HCT116 (cell line): ENCODE results near the gene VPS9D1. TPM values are rescaled to one million over a fixed set of nuclear protein-coding genes. Genes with fewer than 3 reads are reported as not detected.

Source experiments
- ATAC-seq: fragments of 200-7000 bp; cut with Tn5 transposase; 2 replicates; pipeline ENCODE4 v1.9.1; 2020; ENCODE audit warnings: mild to moderate bottlenecking, moderate library complexity
- BruUV-seq: library from RNA; stranded (reverse); fragments of 400-500 nt; replicated peaks from 2 replicates; lab custom pipeline; 2021; lab: Mats Ljungman, UMichigan
- CTCF ChIA-PET: fragments of 300-600 bp; sonication (Branson Sonifier 250); formaldehyde crosslinking; loops from one replicate; lab custom pipeline; 2021; ENCODE audit warnings: antibody characterized with exemption; lab: Charles Lee
- POLR2A ChIA-PET: fragments of 300-600, 350-600 bp; sonication (Branson Sonifier 250); formaldehyde crosslinking; loops from one replicate; lab custom pipeline; 2021; ENCODE audit warnings: antibody characterized with exemption; lab: Charles Lee
- RAD21 ChIA-PET, 2 experiments: fragments of 300-600 bp; sonication (Branson Sonifier 250); formaldehyde crosslinking; loops; one replicate each; lab custom pipeline; 2023; ENCODE audit warnings: low total read pairs in 2 of 2; ENCODE audit not compliant: uncharacterized antibody in 2 of 2, unreplicated experiment in 2 of 2, low non-redundant PET in 1 of 2; lab: Charles Lee
- DNase-seq: peaks from one replicate; pipeline ENCODE4 v3.0.0-alpha.2; 2010; ENCODE audit warnings: low read depth, low spot score
- H2AFZ ChIP-seq: fragments of 200-600 bp; shearing (Covaris generic), sonication (generic); 2 replicates; pipeline ENCODE4 v1.6.1; 2017; ENCODE audit warnings: low read depth, mixed run types, mixed read lengths, antibody characterized with exemption, low read length; ENCODE audit not compliant: poor library complexity, severe bottlenecking
- H3K27ac ChIP-seq: 2 replicates; pipeline ENCODE4 v1.5.1; 2012; ENCODE audit warnings: low read depth, low read length
- H3K27me3 ChIP-seq: fragments of 200-600 bp; sonication (generic); 2 replicates; pipeline ENCODE4 v1.6.1; 2016; ENCODE audit warnings: mixed run types, low read length, mixed read lengths; ENCODE audit not compliant: insufficient read depth
- H3K36me3 ChIP-seq, 2 experiments: fragments of 200-500 bp in 1 of 2; fragments of 200-600 bp in 1 of 2; sonication (Bioruptor generic) in 1 of 2; sonication (generic) in 1 of 2; 2 replicates each; pipeline versions ENCODE4 v1.5.1 to v1.6.1; 2014 to 2016; ENCODE audit warnings: low read length in 2 of 2, inconsistent platforms in 1 of 2, mixed read lengths in 1 of 2, mixed run types in 1 of 2; ENCODE audit not compliant: insufficient read depth in 2 of 2, control insufficient read depth in 1 of 2
- H3K4me1 ChIP-seq, 2 experiments: fragments of 200-600 bp in 1 of 2; sonication (generic) in 1 of 2; 2 replicates each; pipeline versions ENCODE4 v1.5.1 to v1.6.1; 2012 to 2017; ENCODE audit warnings: low read length in 2 of 2, inconsistent platforms in 1 of 2, mild to moderate bottlenecking in 1 of 2, mixed read lengths in 1 of 2, mixed run types in 1 of 2, moderate library complexity in 1 of 2; ENCODE audit not compliant: insufficient read depth in 2 of 2, control insufficient read depth in 1 of 2
- H3K4me2 ChIP-seq: fragments of 200-600 bp; sonication (generic); 2 replicates; pipeline ENCODE4 v1.6.1; 2017; ENCODE audit warnings: mixed run types, low read length, mixed read lengths
- H3K4me3 ChIP-seq, 2 experiments: fragments of 200-600 bp in 1 of 2; sonication (generic) in 1 of 2; replicated peaks in 1 of 2; 2 replicates each; pipeline ENCODE4 v1.5.1; 2011 to 2016; ENCODE audit warnings: low read length in 2 of 2, control low read depth in 1 of 2, low read depth in 1 of 2, mild to moderate bottlenecking in 1 of 2, mixed read lengths in 1 of 2, mixed run types in 1 of 2
- H3K79me2 ChIP-seq: fragments of 200-600 bp; sonication (generic); 2 replicates; pipeline ENCODE4 v1.6.1; 2017; ENCODE audit warnings: mild to moderate bottlenecking, mixed run types, low read length, moderate library complexity, mixed read lengths; ENCODE audit not compliant: insufficient read depth
- H3K9ac ChIP-seq: fragments of 200-600 bp; sonication (generic); 2 replicates; pipeline ENCODE4 v1.6.1; 2016; ENCODE audit warnings: low read length, mixed read lengths
- H3K9me2 ChIP-seq: fragments of 200-600 bp; sonication (generic), shearing (Covaris generic); 2 replicates; pipeline ENCODE4 v1.6.1; 2017; ENCODE audit warnings: mixed run types, mild to moderate bottlenecking, moderate library complexity; ENCODE audit not compliant: insufficient read depth
- H3K9me3 ChIP-seq, 2 experiments: fragments of 200-500 bp in 1 of 2; fragments of 200-600 bp in 1 of 2; sonication (Bioruptor generic) in 1 of 2; sonication (generic) in 1 of 2; 2 replicates each; pipeline ENCODE4 v1.6.1; 2014 to 2017; ENCODE audit warnings: low read length in 2 of 2, mixed read lengths in 2 of 2, inconsistent platforms in 1 of 2, low read depth in 1 of 2, mild to moderate bottlenecking in 1 of 2, mixed run types in 1 of 2, moderate library complexity in 1 of 2; ENCODE audit not compliant: control insufficient read depth in 1 of 2, insufficient read depth in 1 of 2
- H4K20me1 ChIP-seq: fragments of 200-600 bp; sonication (generic), shearing (Covaris generic); 2 replicates; pipeline ENCODE4 v1.6.1; 2017; ENCODE audit warnings: mixed run types, mild to moderate bottlenecking, moderate library complexity; ENCODE audit not compliant: insufficient read depth
- ATF3 ChIP-seq: IDR thresholded peaks from 2 replicates; pipeline ENCODE4 v1.6.1; 2012
- CBX3 ChIP-seq: IDR thresholded peaks from 2 replicates; pipeline ENCODE4 v1.6.1; 2012; ENCODE audit warnings: low read depth
- ELF1 ChIP-seq: IDR thresholded peaks from 2 replicates; pipeline ENCODE4 v1.6.1; 2012; ENCODE audit warnings: low read depth, borderline replicate concordance
- MAX ChIP-seq: IDR thresholded peaks from 2 replicates; pipeline ENCODE4 v1.6.1; 2012
- RAD21 ChIP-seq: IDR thresholded peaks from 2 replicates; pipeline ENCODE4 v1.6.1; 2012; ENCODE audit warnings: low read depth, mild to moderate bottlenecking
- SIN3A ChIP-seq: IDR thresholded peaks from 2 replicates; pipeline ENCODE4 v1.6.1; 2012; ENCODE audit warnings: low read depth
- SP1 ChIP-seq: IDR thresholded peaks from 2 replicates; pipeline ENCODE4 v1.6.1; 2012; ENCODE audit warnings: low read depth
- SRF ChIP-seq: IDR thresholded peaks from 2 replicates; pipeline ENCODE4 v1.6.1; 2012; ENCODE audit warnings: low read depth
- TCF7L2 ChIP-seq: IDR thresholded peaks from 2 replicates; pipeline ENCODE4 v1.7.0; 2011; ENCODE audit warnings: borderline replicate concordance, inconsistent platforms; ENCODE audit not compliant: insufficient read depth, insufficient read length; ENCODE audit errors: extremely low read depth
- ZBTB33 ChIP-seq: IDR thresholded peaks from 2 replicates; pipeline ENCODE4 v1.6.1; 2011; ENCODE audit warnings: mild to moderate bottlenecking, low read length, moderate library complexity; ENCODE audit not compliant: insufficient replicate concordance; ENCODE audit errors: extremely low read depth
- ZFX ChIP-seq: fragments of 450-650 bp; IDR thresholded peaks from 2 replicates; pipeline ENCODE4 v1.6.1; 2017
- intact Hi-C: fragments of 100-400 bp; cut with micrococcal nuclease; formaldehyde crosslinking; loops from 2 replicates; pipeline ENCODE4 v1.10.0; 2022
- total RNA-seq: library from RNA; stranded (reverse); gene quantifications from one replicate; pipeline ENCODE4 v1.2.1, GENCODE V29; 2021; ENCODE audit not compliant: unreplicated experiment

The VPS9D1 gene
- total RNA-seq, 1 experiment from 2014 or later, result 4.2 TPM

- Histone ChIP-seq H3K9me3 (no peaks in the 10 kb centered on the region), H3K4me2 (no peak overlapping the region), H4K20me1 (no peaks in the 10 kb centered on the region; the same call in 1 of the 2 replicates), H3K27ac (no peak overlapping the region), H3K4me3 (no peak overlapping the region), H3K4me1 (no peaks in the 10 kb centered on the region), H3K27me3 (no peaks in the 10 kb centered on the region), H3K9me2 (no peaks in the 10 kb centered on the region), H3K36me3 (peaks cover 48 to 68% of the 10 kb centered on the region in 2 experiments), H2AFZ (no peak overlapping the region), H3K79me2 (peaks cover 10% of the 10 kb centered on the region; the same call in 1 of the 2 replicates), H3K9ac (no peak overlapping the region)
- TF ChIP-seq ATF3 (no peak), SP1 (no peak), ZFX (no peak), ELF1 (no peak), RAD21 (no peak)
- ChIA-PET POLR2A (no interaction called here), RAD21 (no interaction called here), CTCF (no interaction called here)
- intact Hi-C loops, result no loop called here
- DNase-seq, result no peak
- BruUV-seq, result no TSS peak
- 0 out of 2 replicates have a peak, but pooled peaks have one; percentile 2 for ATAC-seq
Measured at GRCh38 chr16:89732918-89733242, 12.2 kb upstream of the VPS9D1 start.

GRCh38 chr16:89732142-89732917, 11.6 kb upstream of the VPS9D1 start:
- ChIA-PET POLR2A (no interaction called here), CTCF (no interaction called here), RAD21 (no interaction called here)
- Histone ChIP-seq H3K4me2 (no peak overlapping the region), H2AFZ (no peak overlapping the region), H3K9me3 (no peaks in the 10 kb centered on the region), H3K4me1 (no peaks in the 10 kb centered on the region), H3K79me2 (peaks cover 10% of the 10 kb centered on the region; the same call in 1 of the 2 replicates), H4K20me1 (no peaks in the 10 kb centered on the region; the same call in 1 of the 2 replicates), H3K27ac (0 out of 2 replicates have a peak overlapping the region, but pooled peaks have one; percentile 31), H3K9me2 (no peaks in the 10 kb centered on the region), H3K9ac (no peak overlapping the region), H3K36me3 (peaks cover 43 to 66% of the 10 kb centered on the region in 2 experiments), H3K27me3 (no peaks in the 10 kb centered on the region), H3K4me3 (no peak overlapping the region)
- ATAC-seq (peak; percentile 17), DNase-seq (no peak)
- intact Hi-C loops, result no loop called here
- BruUV-seq, result no TSS peak
- TF ChIP-seq TCF7L2, result no peak
- no peak for TF ChIP-seq MAX
- TF ChIP-seq RAD21, result no peak
- TF ChIP-seq ZBTB33, result no peak
- no peak for TF ChIP-seq SRF
- no peak for TF ChIP-seq CBX3
- TF ChIP-seq SIN3A, result no peak
